Smooth muscle cell of the umbilical artery (primary cell): ENCODE measurements around the gene APELA. TPM values are rescaled to one million over a fixed set of nuclear protein-coding genes. Genes with fewer than 3 reads are reported as not detected.

Source experiments
- total RNA-seq: library from RNA; depleted of rRNA; stranded (reverse); fragments of >200 nt; gene quantifications from 2 replicates; pipeline ENCODE4 v1.2.3, GENCODE V29; 2014

The APELA gene
- not detected in 2 replicates for total RNA-seq

GRCh38 chr4:164876700-164877324 is at the start of gene APELA:
Gene APELA (plus strand): TSS chr4:164877178. CDS start chr4:164877332, 154 bp downstream.

Other genes starting within 250 kb of the APELA start
- gene SMIM31, start 123.0 kb upstream of the APELA start, total RNA-seq, result not detected in 2 replicates
- gene TRIM61, start 100.5 kb downstream of the APELA start, total RNA-seq, result 3.0 and 6.8 TPM in 2 replicates
- gene TRIM60, start 154.8 kb downstream of the APELA start, total RNA-seq, result not detected in 2 replicates
- not detected in 2 replicates for gene TRIM75, start 176.7 kb downstream of the APELA start, total RNA-seq
- 4.8 and 9.1 TPM in 2 replicates for gene TMEM192, start 235.7 kb downstream of the APELA start, total RNA-seq